HEK293T (cell line): ENCODE results near the gene PRKCA.

Experiments used
- HDGF ChIP-seq: fragments of 450-650 bp; IDR thresholded peaks from 2 replicates; pipeline ENCODE4 v1.6.1; 2017; ENCODE audit warnings: antibody characterized with exemption, borderline replicate concordance
- L3MBTL2 ChIP-seq: fragments of 450-650 bp; conservative IDR thresholded peaks from 2 replicates; pipeline ENCODE4 v1.6.1; 2016; ENCODE audit warnings: mild to moderate bottlenecking
- NFRKB ChIP-seq: fragments of 450-650 bp; IDR thresholded peaks from 2 replicates; pipeline ENCODE4 v1.6.1; 2016; ENCODE audit warnings: mild to moderate bottlenecking, moderate library complexity
- SUZ12 ChIP-seq: fragments of 450-650 bp; IDR thresholded peaks from 2 replicates; pipeline ENCODE4 v1.6.1; 2016; ENCODE audit warnings: mild to moderate bottlenecking

DNA sequence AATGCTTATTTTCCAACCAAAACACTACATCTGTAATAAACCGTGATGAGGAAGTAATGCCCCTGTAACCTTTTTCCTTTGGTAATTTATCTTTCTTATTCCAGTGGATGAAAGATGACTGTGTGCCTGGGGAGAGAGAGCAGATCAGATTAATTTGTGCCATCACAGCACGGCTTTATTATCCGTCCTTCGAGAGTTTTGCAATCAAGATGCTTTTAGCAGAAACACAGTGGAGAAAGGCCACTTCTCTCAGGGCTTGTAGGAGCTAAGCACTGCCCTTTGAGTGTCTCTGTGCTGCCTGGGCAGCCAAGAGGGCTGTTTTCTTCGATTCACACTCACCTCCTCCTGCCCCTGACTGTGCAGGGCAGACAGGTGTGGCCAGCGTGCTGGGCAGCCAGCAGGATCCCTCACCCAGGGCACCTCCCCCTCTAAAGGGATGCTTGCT is 190.2 kb downstream of the PRKCA start:
- TF ChIP-seq SUZ12, result no peak
- TF ChIP-seq NFRKB, result no peak
- TF ChIP-seq L3MBTL2, result no peak
- no peak for TF ChIP-seq HDGF
